Naive thymus-derived CD8-positive, alpha-beta T cell (primary cell): ENCODE measurements around the gene GNAQ. TPM values are rescaled to one million over a fixed set of nuclear protein-coding genes. Genes with fewer than 3 reads are reported as not detected.

ENCODE experiments used
- ATAC-seq, 2 donors: fragments of 150-1000 bp; cut with Tn5 transposase in 1 of 2; sonication (Bioruptor Pico), chemical (Tn5 transposase) in 1 of 2; 1 replicate in 1 of 2; 2 replicates in 1 of 2; pipeline ENCODE4 v1.10.0; 2021; ENCODE audit warnings: mild to moderate bottlenecking in 2 of 2, moderate library complexity in 2 of 2
- POLR2A ChIA-PET: fragments of 350-600 bp; sonication (Branson Sonifier 250); formaldehyde crosslinking; loops from one replicate; lab custom pipeline; 2021; ENCODE audit warnings: antibody characterized with exemption; lab: Charles Lee
- DNase-seq, 10 donors: peaks; one replicate each; pipeline versions ENCODE4 v3.0.0 to v3.0.0-alpha.2; 2020 to 2022
- H3K27ac Mint-ChIP-seq, 10 donors: one replicate each; pipeline ENCODE4 v1.8.0; 2020 to 2022; ENCODE audit warnings: mild to moderate bottlenecking in 10 of 10, mixed read lengths in 10 of 10, moderate library complexity in 4 of 10, inconsistent platforms in 1 of 10
- H3K27me3 Mint-ChIP-seq, 5 donors: one replicate each; pipeline ENCODE4 v1.8.0; 2021 to 2022; ENCODE audit warnings: mixed read lengths in 5 of 5
- H3K36me3 Mint-ChIP-seq, 3 donors: one replicate each; pipeline ENCODE4 v1.8.0; 2020 to 2022; ENCODE audit warnings: mixed read lengths in 3 of 3, mild to moderate bottlenecking in 2 of 3, inconsistent platforms in 1 of 3
- H3K4me1 Mint-ChIP-seq, 4 donors: one replicate each; pipeline ENCODE4 v1.8.0; 2021 to 2022; ENCODE audit warnings: mixed read lengths in 4 of 4
- H3K4me3 Mint-ChIP-seq, 10 donors: one replicate each; pipeline ENCODE4 v1.8.0; 2020 to 2022; ENCODE audit warnings: mild to moderate bottlenecking in 10 of 10, mixed read lengths in 10 of 10, moderate library complexity in 6 of 10, inconsistent platforms in 1 of 10
- H3K9me3 Mint-ChIP-seq, 9 donors: one replicate each; pipeline ENCODE4 v1.8.0; 2020 to 2022; ENCODE audit warnings: mixed read lengths in 9 of 9, mild to moderate bottlenecking in 3 of 9, inconsistent platforms in 1 of 9, moderate library complexity in 1 of 9
- polyA plus RNA-seq, 3 donors: library from polyadenylated mRNA; unstranded; fragments of 300-500 nt; fragmentation: Illumina TruSeq; gene quantifications; one replicate each; pipeline ENCODE4 v1.2.3, GENCODE V29; 2021
- total RNA-seq, 8 experiments: library from RNA in 2 of 8; stranded (reverse) in 2 of 8; gene quantifications; one replicate each; pipeline ENCODE4 v1.2.3 and lab custom pipeline; 2021 to 2026

The GNAQ gene
- total and polyA plus RNA-seq, 5 experiments from 2014 or later = 6.9 to 40.0 (median 15.6) TPM

- DNase-seq (no peak), ATAC-seq (no peak)
- Mint-ChIP-seq H3K4me1 (peaks cover 7 to 14% (median 10%) of the 10 kb centered on the region in 4 donors), H3K27me3 (no peaks in the 10 kb centered on the region), H3K9me3 (peaks cover 0 to 1% (median 0%) of the 10 kb centered on the region in 9 donors), H3K4me3 (no peak overlapping the region), H3K36me3 (peaks cover 25 to 59% (median 52%) of the 10 kb centered on the region in 3 donors), H3K27ac (no peak overlapping the region)
- POLR2A ChIA-PET = no interaction called here
Measured at GRCh38 chr9:77785341-77785740, 246.3 kb downstream of the GNAQ start.

DNA sequence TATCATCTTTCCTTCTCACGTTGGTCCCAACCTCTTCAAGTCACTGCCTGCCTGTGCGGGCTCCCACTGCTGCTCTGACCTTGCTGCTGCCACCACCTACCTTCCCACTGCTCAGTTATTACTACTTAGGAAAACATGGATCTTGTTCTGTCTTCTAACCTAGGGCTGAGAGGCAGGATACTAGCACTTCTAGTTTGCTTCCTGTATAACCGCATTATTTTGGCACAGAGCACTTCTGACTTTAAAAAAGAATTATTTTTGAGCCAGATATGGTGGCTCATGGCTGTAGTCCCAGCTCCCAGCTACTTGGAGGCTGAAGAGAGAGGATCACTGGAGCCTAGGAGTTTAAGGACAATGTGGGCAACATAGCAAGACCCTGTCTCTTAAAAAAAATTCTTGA lies 248.1 kb downstream of the GNAQ start:
- Mint-ChIP-seq H3K9me3 (peaks cover 0 to 6% (median 4%) of the 10 kb centered on the region in 9 donors), H3K27ac (peak overlapping the region in 3 of 10 donors; percentile 63 to 77 (median 69)), H3K27me3 (no peaks in the 10 kb centered on the region), H3K36me3 (peaks cover 36 to 66% (median 55%) of the 10 kb centered on the region in 3 donors), H3K4me3 (no peak overlapping the region), H3K4me1 (peaks cover 17 to 27% (median 22%) of the 10 kb centered on the region in 4 donors)
- POLR2A ChIA-PET = no interaction called here
- DNase-seq (no peak), ATAC-seq (no peak)

GRCh38 chr9:77779010-77779409 lies 252.6 kb downstream of the GNAQ start:
- H3K4me3 Mint-ChIP-seq = peak overlapping the region in 5 of 10 donors; percentile 20 to 65 (median 35)
- peaks cover 16 to 27% (median 21%) of the 10 kb centered on the region in 4 donors for H3K4me1 Mint-ChIP-seq
- H3K9me3 Mint-ChIP-seq = peaks cover 0 to 13% (median 7%) of the 10 kb centered on the region in 9 donors
- peak overlapping the region in 3 of 10 donors; percentile 20 to 48 (median 29) for H3K27ac Mint-ChIP-seq
- peaks cover 39 to 60% (median 57%) of the 10 kb centered on the region in 3 donors for H3K36me3 Mint-ChIP-seq
- no peaks in the 10 kb centered on the region for H3K27me3 Mint-ChIP-seq
- ATAC-seq (no peak), DNase-seq (no peak)
- POLR2A ChIA-PET = interaction anchor here (0.6 kb wide), 1 partner anchor 294 kb away, joined by 8 read pairs; no protein-coding TSS in a partner anchor

DNA sequence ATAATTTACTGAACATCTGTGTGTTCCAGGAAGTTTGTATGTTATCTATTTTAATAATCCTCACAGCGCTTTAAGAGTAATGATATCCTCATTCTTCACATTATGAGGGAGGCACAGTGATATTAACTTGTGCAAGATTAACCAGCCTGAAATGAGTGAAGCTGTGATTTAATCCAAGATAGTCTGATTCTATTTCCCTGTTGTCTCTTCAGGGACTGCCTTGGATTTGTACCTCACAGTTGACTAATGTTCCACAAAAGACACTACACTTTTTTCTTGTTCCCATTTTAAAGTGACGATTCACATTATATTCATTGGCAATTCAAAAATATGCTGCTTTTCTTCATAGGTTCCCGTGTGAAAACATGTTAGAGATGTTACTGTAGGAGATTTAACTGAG lies 258.2 kb downstream of the GNAQ start:
- ATAC-seq (no peak), DNase-seq (no peak)
- no peaks in the 10 kb centered on the region for H3K27me3 Mint-ChIP-seq
- H3K4me1 Mint-ChIP-seq = peaks cover 0 to 6% (median 5%) of the 10 kb centered on the region in 4 donors
- peaks cover 0 to 9% (median 4%) of the 10 kb centered on the region in 9 donors for H3K9me3 Mint-ChIP-seq
- POLR2A ChIA-PET = no interaction called here
- H3K27ac Mint-ChIP-seq = no peak overlapping the region
- no peak overlapping the region for H3K4me3 Mint-ChIP-seq
- peaks cover 7 to 51% (median 45%) of the 10 kb centered on the region in 3 donors for H3K36me3 Mint-ChIP-seq

- H3K27me3 Mint-ChIP-seq = no peaks in the 10 kb centered on the region
- no peak overlapping the region for H3K4me3 Mint-ChIP-seq
- DNase-seq (no peak), ATAC-seq (no peak)
- peaks cover 0 to 6% (median 5%) of the 10 kb centered on the region in 4 donors for H3K4me1 Mint-ChIP-seq
- POLR2A ChIA-PET = no interaction called here
- H3K9me3 Mint-ChIP-seq = peaks cover 0 to 2% (median 0%) of the 10 kb centered on the region in 9 donors
- H3K27ac Mint-ChIP-seq = no peak overlapping the region
- peaks cover 3 to 47% (median 42%) of the 10 kb centered on the region in 3 donors for H3K36me3 Mint-ChIP-seq
Measured at GRCh38 chr9:77772646-77773045, 259.0 kb downstream of the GNAQ start.

DNA sequence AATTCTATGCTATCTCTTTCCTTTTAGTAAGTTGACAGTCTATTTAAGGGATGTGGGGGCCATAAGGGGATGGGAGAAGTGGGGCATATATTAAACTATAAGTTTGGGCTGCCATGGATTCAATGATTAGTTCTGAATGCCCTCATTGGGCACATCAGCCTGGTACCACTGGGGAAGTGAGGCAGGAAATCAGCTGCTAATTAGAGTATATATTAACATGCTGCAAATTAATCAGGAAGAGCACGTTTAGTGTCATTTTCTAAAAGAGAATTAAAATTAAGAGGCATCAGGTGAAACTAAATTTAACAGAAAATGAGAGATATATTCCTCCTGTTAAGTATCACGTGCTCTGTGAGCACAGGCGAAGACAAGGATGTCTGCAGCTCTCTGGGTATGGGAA lies 260.4 kb downstream of the GNAQ start:
- H3K4me3 Mint-ChIP-seq = no peak overlapping the region
- peaks cover 0 to 6% (median 5%) of the 10 kb centered on the region in 4 donors for H3K4me1 Mint-ChIP-seq
- POLR2A ChIA-PET = no interaction called here
- no peaks in the 10 kb centered on the region for H3K27me3 Mint-ChIP-seq
- DNase-seq (no peak), ATAC-seq (no peak)
- H3K27ac Mint-ChIP-seq = peak overlapping the region in 1 of 10 donors; percentile 26
- peaks cover 3 to 33% (median 32%) of the 10 kb centered on the region in 3 donors for H3K36me3 Mint-ChIP-seq
- peaks cover 0 to 2% (median 0%) of the 10 kb centered on the region in 9 donors for H3K9me3 Mint-ChIP-seq

DNA sequence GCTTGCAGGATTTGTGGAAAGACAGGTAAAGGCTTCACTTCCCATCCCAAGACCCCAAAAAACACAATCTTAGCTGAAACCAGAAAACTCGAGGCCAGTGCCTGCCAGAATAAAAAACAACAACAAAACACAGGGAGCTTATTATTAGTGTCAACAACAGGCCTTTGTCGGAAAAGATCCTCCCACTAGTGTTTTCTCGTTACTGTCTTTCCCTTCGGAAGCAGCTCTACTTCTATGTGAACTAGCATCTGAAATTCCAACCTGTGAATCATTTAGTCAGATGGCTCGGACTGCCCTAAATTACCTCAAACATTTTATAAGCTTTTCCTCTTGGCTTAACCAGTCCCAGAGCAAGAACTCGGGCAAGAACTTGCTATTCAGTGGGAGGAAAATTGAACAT lies 261.3 kb downstream of the GNAQ start:
- Mint-ChIP-seq H3K27ac (peak overlapping the region in 2 of 10 donors; percentile 29 to 35), H3K4me1 (peaks cover 4 to 5% (median 5%) of the 10 kb centered on the region in 4 donors), H3K27me3 (no peaks in the 10 kb centered on the region), H3K9me3 (peaks cover 0 to 3% (median 0%) of the 10 kb centered on the region in 9 donors), H3K36me3 (peaks cover 3 to 32% (median 32%) of the 10 kb centered on the region in 3 donors), H3K4me3 (no peak overlapping the region)
- no peak for DNase-seq
- POLR2A ChIA-PET = no interaction called here
- ATAC-seq = no peak

DNA sequence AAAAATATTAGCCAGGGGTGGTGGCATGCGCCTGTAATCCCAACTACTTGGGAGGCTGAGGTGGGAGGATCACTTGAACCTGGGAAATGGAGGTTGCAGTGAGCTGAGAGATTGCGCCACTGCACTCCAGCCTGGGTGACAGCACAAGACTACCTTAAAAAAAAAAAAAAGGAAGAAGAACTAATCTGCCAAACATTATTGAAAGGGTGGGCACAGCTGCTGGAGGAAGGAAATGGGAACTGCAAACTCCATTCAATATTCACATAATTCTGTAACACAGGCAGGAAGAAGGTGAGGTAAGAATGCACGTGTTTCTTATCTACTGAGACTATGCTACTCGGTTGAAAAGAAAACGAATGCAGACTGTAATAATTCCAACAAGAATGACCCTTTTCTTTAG lies 262.4 kb downstream of the GNAQ start:
- Mint-ChIP-seq H3K27ac (peak overlapping the region in 1 of 10 donors; percentile 13), H3K9me3 (peaks cover 0 to 3% (median 0%) of the 10 kb centered on the region in 9 donors), H3K27me3 (no peaks in the 10 kb centered on the region), H3K4me1 (peaks cover 4 to 5% (median 5%) of the 10 kb centered on the region in 4 donors), H3K36me3 (peaks cover 3 to 33% (median 32%) of the 10 kb centered on the region in 3 donors), H3K4me3 (no peak overlapping the region)
- DNase-seq (no peak), ATAC-seq (no peak)
- POLR2A ChIA-PET = no interaction called here

DNA sequence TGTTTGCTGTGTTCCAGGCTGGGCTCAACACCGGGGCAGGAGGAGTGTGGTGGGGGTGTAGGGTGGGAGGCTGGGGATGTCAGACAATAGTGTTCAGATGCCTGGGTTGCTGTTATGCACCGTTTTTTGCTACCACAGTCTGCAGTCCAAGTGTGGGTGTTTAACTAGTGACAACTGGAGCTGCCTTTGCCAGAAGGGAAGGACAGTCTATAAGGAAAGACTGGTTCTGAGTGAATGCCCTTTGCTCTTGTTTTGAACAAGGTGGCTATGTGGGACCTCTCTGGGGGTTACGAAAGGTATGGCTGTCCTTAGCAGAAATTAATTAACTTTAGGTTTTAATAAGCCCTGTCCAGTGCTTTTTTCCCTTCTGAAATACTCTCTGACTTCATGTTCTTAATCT lies 265.0 kb downstream of the GNAQ start:
- POLR2A ChIA-PET = no interaction called here
- Mint-ChIP-seq H3K27me3 (no peaks in the 10 kb centered on the region), H3K36me3 (peaks cover 7 to 25% (median 23%) of the 10 kb centered on the region in 3 donors), H3K4me1 (peaks cover 2 to 5% (median 4%) of the 10 kb centered on the region in 4 donors), H3K27ac (peak overlapping the region in 1 of 10 donors; percentile 66), H3K4me3 (no peak overlapping the region), H3K9me3 (peaks cover 0 to 5% (median 0%) of the 10 kb centered on the region in 9 donors)
- no peak for ATAC-seq
- DNase-seq = no peak

DNA sequence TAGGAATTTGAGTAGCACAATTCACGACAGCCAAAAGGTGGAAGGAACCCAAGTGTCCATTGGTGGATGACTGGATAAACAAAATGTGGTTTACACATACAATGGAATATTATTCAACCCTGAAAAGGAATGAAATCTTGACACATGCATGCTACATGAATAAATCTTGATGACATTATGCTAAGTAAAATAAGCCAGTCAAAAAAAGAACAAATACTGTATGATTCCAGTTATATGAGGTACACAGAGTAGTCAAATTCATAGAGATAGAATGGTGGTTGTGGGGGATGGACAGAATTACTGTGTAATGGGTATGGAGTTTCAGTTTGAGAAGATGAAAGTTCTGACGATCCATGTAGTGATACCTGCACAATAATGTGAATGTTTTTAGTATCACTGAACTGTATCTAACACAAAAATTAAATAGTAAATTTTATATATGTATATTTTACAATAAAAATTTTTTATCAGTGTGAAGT lies 265.8 kb downstream of the GNAQ start:
- Mint-ChIP-seq H3K4me1 (peaks cover 2 to 5% (median 4%) of the 10 kb centered on the region in 4 donors), H3K9me3 (peaks cover 0 to 5% (median 0%) of the 10 kb centered on the region in 9 donors), H3K4me3 (no peak overlapping the region)

GRCh38 chr9:77764894-77765780 lies 266.5 kb downstream of the GNAQ start:
- H3K36me3 Mint-ChIP-seq = peaks cover 7 to 22% (median 16%) of the 10 kb centered on the region in 3 donors
- no peak for DNase-seq
- H3K27me3 Mint-ChIP-seq = no peaks in the 10 kb centered on the region
- peak overlapping the region in 1 of 10 donors; percentile 52 for H3K27ac Mint-ChIP-seq
- H3K4me1 Mint-ChIP-seq = peaks cover under 1 to 5% (median 2%) of the 10 kb centered on the region in 4 donors
- no peak overlapping the region for H3K4me3 Mint-ChIP-seq
- POLR2A ChIA-PET = no interaction called here
- no peak for ATAC-seq
- H3K9me3 Mint-ChIP-seq = peaks cover 0 to 5% (median 0%) of the 10 kb centered on the region in 9 donors

More for the DNA sequence above, 265.8 kb downstream of the GNAQ start:
- no peak for DNase-seq
- POLR2A ChIA-PET = no interaction called here
- peaks cover 7 to 24% (median 22%) of the 10 kb centered on the region in 3 donors for H3K36me3 Mint-ChIP-seq
- ATAC-seq = no peak
- peak overlapping the region in 1 of 10 donors; percentile 52 for H3K27ac Mint-ChIP-seq
- H3K27me3 Mint-ChIP-seq = no peaks in the 10 kb centered on the region

GRCh38 chr9:77763566-77763965 lies 268.0 kb downstream of the GNAQ start:
- Mint-ChIP-seq H3K4me1 (peaks cover 0 to 5% (median 1%) of the 10 kb centered on the region in 4 donors), H3K9me3 (peaks cover 0 to 6% (median 0%) of the 10 kb centered on the region in 9 donors), H3K27ac (no peak overlapping the region), H3K4me3 (no peak overlapping the region), H3K27me3 (no peaks in the 10 kb centered on the region), H3K36me3 (peaks cover 7 to 19% (median 12%) of the 10 kb centered on the region in 3 donors)
- DNase-seq (no peak), ATAC-seq (no peak)
- POLR2A ChIA-PET = no interaction called here
